ENCODE results near the gene SARS2.

Gene SARS2

GRCh38 chr19:38922482-38922881 lies 8.1 kb downstream of the SARS2 start:
- peak in 1 of 2 donors; percentile 13 for DNase-seq
- H3K9me3 ChIP-seq, result no peaks in the 10 kb centered on the region
- H3K4me3 ChIP-seq, result no peak overlapping the region
- TF ChIP-seq CTCF (IDR thresholded peaks at IDR 0.05), result no peak
- intact Hi-C loops (cut with DNase I; ENCODE audit: low total_unique reads), result no loop called here
- H3K27me3 ChIP-seq, result no peaks in the 10 kb centered on the region
- H3K36me3 ChIP-seq, result peaks cover 9 to 41% (median 11%) of the 10 kb centered on the region in 3 donors
- H3K4me1 ChIP-seq, result no peaks in the 10 kb centered on the region
- H3K27ac ChIP-seq, result no peak overlapping the region

GRCh38 chr19:38921420-38922274 lies 8.9 kb downstream of the SARS2 start:
- no peaks in the 10 kb centered on the region for H3K27me3 ChIP-seq
- peak in 1 of 2 donors; percentile 53 for DNase-seq
- intact Hi-C loops (cut with DNase I; ENCODE audit: low total_unique reads), result no loop called here
- H3K4me3 ChIP-seq, result no peak overlapping the region
- no peaks in the 10 kb centered on the region for H3K9me3 ChIP-seq
- H3K36me3 ChIP-seq, result peaks cover 9 to 41% (median 11%) of the 10 kb centered on the region in 3 donors
- H3K27ac ChIP-seq, result no peak overlapping the region
- no peaks in the 10 kb centered on the region for H3K4me1 ChIP-seq
- no peak for TF ChIP-seq CTCF (IDR thresholded peaks at IDR 0.05)

GRCh38 chr19:38920602-38921419 lies 9.8 kb downstream of the SARS2 start:
- peaks cover 8 to 42% (median 9%) of the 10 kb centered on the region in 3 donors for H3K36me3 ChIP-seq
- H3K9me3 ChIP-seq, result no peaks in the 10 kb centered on the region
- DNase-seq, result no peak
- H3K27ac ChIP-seq, result no peak overlapping the region
- H3K4me1 ChIP-seq, result no peaks in the 10 kb centered on the region
- no peaks in the 10 kb centered on the region for H3K27me3 ChIP-seq
- no peak for TF ChIP-seq CTCF (IDR thresholded peaks at IDR 0.05)
- no peak overlapping the region for H3K4me3 ChIP-seq
- intact Hi-C loops (cut with DNase I; ENCODE audit: low total_unique reads), result no loop called here

GRCh38 chr19:38919837-38920601 lies 10.5 kb downstream of the SARS2 start:
- TF ChIP-seq CTCF (IDR thresholded peaks at IDR 0.05), result no peak
- H3K4me3 ChIP-seq, result no peak overlapping the region
- DNase-seq, result peak in 1 of 2 donors; percentile 60
- intact Hi-C loops (cut with DNase I; ENCODE audit: low total_unique reads), result no loop called here
- no peak overlapping the region for H3K27ac ChIP-seq
- H3K9me3 ChIP-seq, result no peaks in the 10 kb centered on the region
- H3K4me1 ChIP-seq, result no peaks in the 10 kb centered on the region
- H3K27me3 ChIP-seq, result no peaks in the 10 kb centered on the region
- peaks cover 4 to 42% (median 5%) of the 10 kb centered on the region in 3 donors for H3K36me3 ChIP-seq

GRCh38 chr19:38918526-38918925 lies 12.0 kb downstream of the SARS2 start:
- Histone ChIP-seq H3K4me1 (no peaks in the 10 kb centered on the region), H3K9me3 (no peaks in the 10 kb centered on the region), H3K27me3 (no peaks in the 10 kb centered on the region), H3K36me3 (peaks cover 0 to 33% (median 4%) of the 10 kb centered on the region in 3 donors), H3K4me3 (no peak overlapping the region), H3K27ac (no peak overlapping the region)
- DNase-seq, result peak in 1 of 2 donors; percentile 48
- intact Hi-C loops (cut with DNase I; ENCODE audit: low total_unique reads), result no loop called here
- no peak for TF ChIP-seq CTCF (IDR thresholded peaks at IDR 0.05)
